ENCODE measurements around the gene FAT2. TPM values are rescaled to one million over a fixed set of nuclear protein-coding genes. Genes with fewer than 3 reads are reported as not detected.

FAT2 gene
- total RNA-seq, 1 experiment from 2014 or later = 1.4 TPM

DNA sequence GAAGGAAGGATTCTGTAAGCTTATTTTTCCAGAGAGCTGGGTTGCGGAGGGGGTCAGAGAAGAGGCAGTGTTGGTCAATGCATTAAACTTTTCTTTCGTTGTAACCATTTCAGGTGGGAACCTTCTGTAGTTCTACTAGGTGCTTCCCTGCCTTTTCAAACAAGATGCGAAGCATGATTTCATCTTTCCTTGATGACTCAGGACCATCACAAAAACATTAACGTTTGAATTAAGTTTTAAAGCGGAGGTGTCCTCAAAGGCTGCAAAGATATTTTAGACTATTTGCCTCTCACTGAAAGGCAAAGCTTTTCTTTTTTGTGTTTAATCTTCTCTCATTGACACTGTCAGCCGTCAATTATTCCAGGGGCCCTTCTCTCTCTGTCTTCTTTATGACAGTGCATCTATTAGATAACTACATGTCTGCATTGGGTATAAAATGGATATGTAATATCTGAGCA lies 26.3 kb upstream of the FAT2 start:
- DNase-seq (ENCODE audit: low read depth, low spot score) = no peak
- in situ Hi-C loops (cut with HindIII; ENCODE audit: low pct_unique_long_range_greater_than_20kb, low sequenced_read_pairs) = no loop called here

DNA sequence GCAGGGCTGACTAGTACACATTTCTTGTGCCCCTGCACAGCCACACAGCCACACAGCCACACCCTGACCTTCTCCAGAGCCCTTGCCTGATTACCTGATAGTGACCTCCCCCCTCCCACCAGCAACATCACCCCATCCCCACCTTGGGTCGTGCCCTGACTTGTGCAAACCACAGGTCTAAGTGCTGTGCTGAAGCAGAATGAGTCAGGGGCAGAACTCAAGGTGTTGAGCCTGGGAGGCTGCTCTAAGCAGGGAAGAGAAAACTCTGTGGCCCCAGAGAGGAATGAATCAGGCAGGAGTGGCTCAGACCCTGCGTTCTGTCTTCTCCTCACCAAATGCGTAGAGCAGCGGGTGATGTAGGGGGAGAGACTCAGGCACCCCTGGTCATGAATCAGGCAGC lies 24.3 kb upstream of the FAT2 start:
- in situ Hi-C loops (cut with HindIII; ENCODE audit: low pct_unique_long_range_greater_than_20kb, low sequenced_read_pairs) = no loop called here
- no peak for DNase-seq (ENCODE audit: low read depth, low spot score)

DNA sequence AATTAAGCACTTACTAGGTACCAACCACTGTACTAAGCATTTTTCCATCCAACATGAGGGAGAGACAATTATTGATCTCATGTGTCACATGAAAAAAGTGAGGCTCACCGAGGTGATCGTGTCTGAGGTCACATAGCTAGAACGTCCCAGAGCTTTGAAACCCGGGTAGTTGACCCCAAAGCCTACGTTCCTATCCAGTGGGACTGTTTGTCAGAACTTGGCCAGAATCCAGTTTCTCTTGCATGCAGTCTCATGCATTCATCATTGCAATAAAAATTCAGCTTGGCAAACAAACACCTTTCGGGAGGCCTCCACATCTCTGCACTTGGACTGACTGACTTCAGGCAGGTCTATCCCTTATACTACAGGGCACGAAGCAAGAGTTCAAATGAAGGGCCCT lies 23.4 kb upstream of the FAT2 start:
- in situ Hi-C loops (cut with HindIII; ENCODE audit: low pct_unique_long_range_greater_than_20kb, low sequenced_read_pairs) = no loop called here
- DNase-seq (ENCODE audit: low read depth, low spot score) = no peak

DNA sequence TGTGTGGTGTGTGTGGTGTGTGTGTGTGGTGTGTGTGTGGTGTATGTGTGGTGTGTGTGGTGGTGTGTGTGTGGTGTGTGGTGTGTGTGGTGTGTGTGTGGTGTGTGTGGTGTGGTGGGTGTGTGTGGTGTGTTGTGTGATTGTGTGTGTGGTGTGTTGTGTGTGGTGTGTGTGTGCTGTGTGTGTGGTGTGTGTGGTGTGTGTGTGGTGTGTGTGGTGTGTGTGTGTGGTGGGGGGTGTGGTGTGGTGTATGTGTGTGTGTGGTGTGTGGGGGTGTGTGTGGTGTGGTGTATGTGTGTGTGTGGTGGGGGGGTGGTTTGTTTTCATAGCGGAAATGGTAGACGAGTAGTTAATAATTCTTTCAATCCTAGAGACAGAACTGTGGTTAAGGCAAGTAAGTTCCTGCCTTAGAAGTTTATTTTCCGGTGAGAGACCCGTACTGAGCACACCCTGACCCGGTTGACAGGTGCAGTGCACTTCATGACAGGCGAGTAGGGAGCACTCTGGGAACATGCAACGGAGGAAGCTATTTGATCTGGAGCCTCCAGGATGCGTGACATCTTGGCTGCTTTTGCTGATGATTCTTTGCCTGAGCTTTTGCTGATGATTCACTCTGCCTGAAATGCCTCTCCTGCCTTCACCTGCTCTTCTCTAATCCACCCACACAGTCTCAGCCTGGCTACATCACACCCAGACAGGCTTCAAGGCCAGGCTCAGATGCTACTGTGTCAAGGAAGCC lies 21.7 kb upstream of the FAT2 start:
- no peak for DNase-seq (ENCODE audit: low read depth, low spot score)
- in situ Hi-C loops (cut with HindIII; ENCODE audit: low pct_unique_long_range_greater_than_20kb, low sequenced_read_pairs) = no loop called here

DNA sequence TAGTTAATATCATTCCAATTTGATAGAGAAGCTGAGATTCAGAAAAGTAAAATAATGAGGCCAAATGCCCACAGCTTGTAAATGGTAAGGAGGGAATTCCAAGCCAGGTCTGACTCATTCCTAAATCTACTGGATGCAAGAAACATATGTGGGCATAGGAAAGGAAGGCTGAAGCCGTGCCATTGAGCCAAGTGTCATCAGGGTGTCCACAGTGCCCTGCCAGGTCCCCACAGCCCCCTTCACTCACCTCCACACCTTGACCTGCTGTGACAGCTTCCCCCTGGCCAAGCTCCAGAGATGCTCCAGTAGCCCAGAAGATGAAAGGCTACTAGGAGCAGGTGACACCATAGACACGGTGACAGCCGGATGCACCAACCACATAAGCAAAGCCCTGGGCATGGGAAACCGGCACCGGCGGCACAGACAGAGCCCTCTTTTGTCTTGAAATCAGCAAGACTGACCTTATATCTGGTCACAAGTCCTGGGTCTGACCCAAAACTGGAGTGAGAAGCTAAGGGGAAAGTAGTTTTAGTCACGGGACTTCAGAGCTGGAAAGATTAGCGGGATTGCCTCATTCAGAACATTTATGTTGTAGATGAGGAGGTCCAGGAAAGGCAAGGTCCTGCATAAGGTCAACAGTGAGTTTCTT lies 20.1 kb upstream of the FAT2 start:
- in situ Hi-C loops (cut with HindIII; ENCODE audit: low pct_unique_long_range_greater_than_20kb, low sequenced_read_pairs) = no loop called here
- DNase-seq (ENCODE audit: low read depth, low spot score) = peak; percentile 96

DNA sequence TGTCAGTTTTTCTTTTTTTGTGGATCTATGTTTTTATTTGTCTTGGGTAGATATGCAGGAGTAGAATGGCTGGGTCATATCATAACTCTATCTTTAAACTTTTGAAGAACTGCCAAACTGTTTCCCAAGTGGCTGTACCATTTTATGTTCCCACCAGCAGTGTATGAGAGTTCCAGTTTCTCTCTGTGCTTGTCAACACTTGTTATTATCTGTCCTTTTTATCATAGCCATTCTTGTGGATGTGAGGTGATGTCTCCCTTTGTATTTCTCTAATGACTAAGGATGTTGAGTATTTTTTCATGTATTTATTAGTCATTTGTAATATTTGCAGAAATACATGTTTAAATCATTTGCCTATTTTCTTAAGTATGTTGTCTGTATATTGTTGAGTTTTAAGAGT lies 17.4 kb upstream of the FAT2 start:
- in situ Hi-C loops (cut with HindIII; ENCODE audit: low pct_unique_long_range_greater_than_20kb, low sequenced_read_pairs) = no loop called here
- no peak for DNase-seq (ENCODE audit: low read depth, low spot score)

DNA sequence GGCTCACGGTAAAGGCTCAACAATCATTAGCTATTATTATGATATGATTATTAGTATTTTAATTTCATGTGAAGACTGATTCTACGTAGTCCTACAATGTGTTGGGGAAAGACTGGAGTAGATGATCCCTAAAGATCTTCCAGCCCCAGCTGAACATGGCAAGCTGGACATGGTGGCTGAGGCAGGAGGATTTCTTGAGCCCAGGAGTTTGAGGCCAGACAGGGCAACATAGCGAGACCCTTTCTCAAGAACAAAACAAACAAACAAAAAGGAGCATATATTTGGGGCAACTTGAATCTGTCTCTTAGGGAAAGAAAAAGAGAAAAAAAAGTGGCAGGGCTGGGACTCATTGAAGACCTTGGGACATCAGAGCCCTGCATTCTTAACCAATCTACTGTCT lies 16.2 kb upstream of the FAT2 start:
- no peak for DNase-seq (ENCODE audit: low read depth, low spot score)
- in situ Hi-C loops (cut with HindIII; ENCODE audit: low pct_unique_long_range_greater_than_20kb, low sequenced_read_pairs) = no loop called here

DNA sequence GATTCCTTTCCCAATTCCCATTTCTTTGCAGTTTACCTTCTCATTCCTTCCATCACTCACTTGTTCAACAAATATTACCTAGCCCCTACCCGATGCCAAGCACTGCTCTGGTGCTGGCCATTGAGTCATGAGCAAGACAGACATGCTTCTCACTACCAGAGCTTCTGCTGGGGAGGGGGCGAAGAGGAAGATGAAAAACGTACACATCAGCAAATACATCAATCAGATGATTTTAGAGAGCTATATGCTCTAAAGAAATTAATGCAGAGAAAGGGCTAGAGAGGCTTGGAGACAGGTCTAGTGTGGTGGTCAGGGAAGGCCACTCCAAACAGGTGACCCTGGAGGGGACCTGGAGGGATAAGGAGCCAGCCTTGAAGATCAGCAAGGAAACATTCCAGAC lies 14.4 kb upstream of the FAT2 start:
- in situ Hi-C loops (cut with HindIII; ENCODE audit: low pct_unique_long_range_greater_than_20kb, low sequenced_read_pairs) = no loop called here
- DNase-seq (ENCODE audit: low read depth, low spot score) = no peak

DNA sequence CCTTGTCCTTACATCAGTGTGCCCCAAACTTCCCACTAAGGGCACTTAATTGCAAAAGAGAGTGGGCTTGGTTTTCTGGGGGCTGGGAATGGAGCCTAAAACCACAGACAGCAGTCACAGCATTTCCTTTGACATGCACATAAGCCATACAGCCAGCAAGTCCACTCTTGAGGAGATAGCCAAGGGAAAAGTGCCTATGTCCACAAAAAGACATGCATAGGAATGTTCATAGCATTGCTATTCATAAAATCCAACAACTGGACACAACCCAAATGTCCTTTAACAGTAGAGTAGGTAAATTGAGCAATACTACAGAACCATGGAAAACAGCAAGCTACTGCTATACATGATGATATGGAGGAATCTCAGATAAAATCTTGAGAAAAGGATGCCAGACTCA lies 11.7 kb upstream of the FAT2 start:
- in situ Hi-C loops (cut with HindIII; ENCODE audit: low pct_unique_long_range_greater_than_20kb, low sequenced_read_pairs) = no loop called here
- DNase-seq (ENCODE audit: low read depth, low spot score) = no peak

DNA sequence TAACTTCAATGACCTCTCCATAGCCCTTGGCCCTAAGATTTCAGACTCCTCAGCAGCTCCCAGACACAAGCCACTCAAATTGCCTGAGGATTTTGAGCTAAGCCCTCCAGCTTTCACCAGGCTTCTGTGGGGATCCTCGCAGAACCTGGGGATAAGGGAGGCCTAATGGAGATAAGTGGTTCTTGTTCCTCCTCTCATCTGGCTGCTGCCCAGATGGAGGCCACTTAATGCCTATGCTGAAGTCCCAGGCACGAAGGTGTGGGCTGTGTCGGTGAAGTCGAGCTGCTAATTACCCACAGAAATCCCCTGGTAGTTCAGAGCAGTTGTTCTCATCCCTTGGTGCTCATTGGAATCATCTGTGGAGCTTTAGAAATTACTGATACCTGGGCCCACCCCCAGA lies 10.3 kb upstream of the FAT2 start:
- in situ Hi-C loops (cut with HindIII; ENCODE audit: low pct_unique_long_range_greater_than_20kb, low sequenced_read_pairs) = no loop called here
- no peak for DNase-seq (ENCODE audit: low read depth, low spot score)

DNA sequence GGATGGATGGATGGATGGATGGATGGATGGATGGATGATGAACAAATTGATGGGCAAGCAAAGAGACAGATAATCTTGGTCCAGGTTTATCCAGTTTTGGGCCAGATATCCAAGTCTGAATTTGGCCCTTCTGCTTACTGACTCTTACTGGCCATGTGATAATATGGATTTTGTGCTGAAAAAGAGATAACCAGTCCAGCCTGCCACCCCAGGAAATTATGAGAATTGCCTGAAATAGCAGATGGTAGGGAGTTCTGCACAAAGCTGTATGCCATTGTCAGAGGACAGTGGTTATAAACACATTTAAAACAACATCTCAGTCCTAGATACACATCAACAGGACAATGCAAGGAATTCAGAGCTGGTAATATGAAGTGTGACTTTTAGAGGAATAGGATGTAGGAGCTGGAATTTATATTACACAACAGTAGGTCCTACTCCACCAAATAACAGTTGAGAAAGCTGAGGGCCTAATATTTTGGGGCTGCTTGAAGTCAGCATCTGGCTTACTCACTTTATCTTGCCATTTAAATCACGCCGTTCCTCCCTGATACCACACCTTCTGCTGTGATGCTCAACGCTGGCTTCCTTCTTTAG lies 9.0 kb upstream of the FAT2 start:
- in situ Hi-C loops (cut with HindIII; ENCODE audit: low pct_unique_long_range_greater_than_20kb, low sequenced_read_pairs) = no loop called here
- no peak for DNase-seq (ENCODE audit: low read depth, low spot score)

DNA sequence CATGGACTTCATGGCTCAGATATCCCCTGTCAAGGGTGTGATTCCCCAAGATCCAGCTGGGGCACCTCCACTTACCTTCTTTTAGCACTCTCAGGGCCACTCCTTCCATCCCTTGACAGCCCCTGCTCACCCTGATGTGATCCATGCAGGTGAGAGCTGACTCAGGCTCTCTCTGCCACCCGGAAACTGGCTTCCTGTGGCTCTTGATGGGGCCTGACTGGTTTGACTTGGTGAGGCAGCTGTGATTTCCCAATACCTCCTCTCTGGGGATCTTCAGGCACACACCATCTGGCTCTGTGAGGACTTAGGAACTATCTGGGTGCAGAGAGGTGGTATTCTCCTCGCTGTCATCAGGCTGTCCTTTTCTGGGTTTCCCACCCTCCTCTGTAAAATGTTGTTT lies 7.9 kb upstream of the FAT2 start:
- in situ Hi-C loops (cut with HindIII; ENCODE audit: low pct_unique_long_range_greater_than_20kb, low sequenced_read_pairs) = no loop called here
- DNase-seq (ENCODE audit: low read depth, low spot score) = no peak

DNA sequence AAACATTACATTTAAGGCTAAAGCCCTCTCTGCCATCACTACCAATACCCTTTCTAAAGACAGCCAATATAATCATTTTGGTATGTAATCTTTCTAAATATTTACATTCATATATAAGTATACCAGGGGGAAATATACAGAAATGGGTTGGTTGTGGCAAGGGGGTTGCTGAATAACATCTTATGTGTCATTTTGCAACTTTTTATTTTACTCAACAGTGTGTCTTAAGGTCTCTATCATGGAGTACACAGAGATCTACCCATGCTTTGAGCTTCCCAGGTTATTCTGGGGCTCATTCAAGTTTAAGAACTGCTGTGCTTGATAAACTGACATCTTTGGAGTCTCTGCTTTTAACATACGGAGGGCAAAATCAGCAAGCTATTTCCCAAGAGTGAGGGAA lies 7.4 kb upstream of the FAT2 start:
- in situ Hi-C loops (cut with HindIII; ENCODE audit: low pct_unique_long_range_greater_than_20kb, low sequenced_read_pairs) = no loop called here
- DNase-seq (ENCODE audit: low read depth, low spot score) = no peak

DNA sequence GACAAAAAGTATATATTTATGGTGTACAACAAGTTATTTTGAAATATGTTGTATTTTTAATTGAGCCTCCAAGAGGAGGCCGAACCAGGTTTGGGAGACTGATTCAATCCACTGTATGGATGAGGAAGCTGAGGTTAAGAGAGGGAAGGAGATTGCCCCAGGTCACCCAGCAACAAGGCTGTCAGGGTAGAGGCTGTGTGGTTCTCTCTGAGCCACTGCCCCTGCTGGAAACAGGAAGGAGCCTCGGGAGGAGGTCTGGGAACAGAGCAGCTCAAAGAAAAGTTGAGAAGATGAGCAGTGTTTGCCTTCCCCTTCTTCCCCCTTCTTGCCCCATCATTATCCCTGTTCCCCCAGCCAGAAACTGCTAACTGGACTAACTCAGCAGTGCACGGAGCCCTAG lies 6.6 kb upstream of the FAT2 start:
- DNase-seq (ENCODE audit: low read depth, low spot score) = no peak
- in situ Hi-C loops (cut with HindIII; ENCODE audit: low pct_unique_long_range_greater_than_20kb, low sequenced_read_pairs) = no loop called here

DNA sequence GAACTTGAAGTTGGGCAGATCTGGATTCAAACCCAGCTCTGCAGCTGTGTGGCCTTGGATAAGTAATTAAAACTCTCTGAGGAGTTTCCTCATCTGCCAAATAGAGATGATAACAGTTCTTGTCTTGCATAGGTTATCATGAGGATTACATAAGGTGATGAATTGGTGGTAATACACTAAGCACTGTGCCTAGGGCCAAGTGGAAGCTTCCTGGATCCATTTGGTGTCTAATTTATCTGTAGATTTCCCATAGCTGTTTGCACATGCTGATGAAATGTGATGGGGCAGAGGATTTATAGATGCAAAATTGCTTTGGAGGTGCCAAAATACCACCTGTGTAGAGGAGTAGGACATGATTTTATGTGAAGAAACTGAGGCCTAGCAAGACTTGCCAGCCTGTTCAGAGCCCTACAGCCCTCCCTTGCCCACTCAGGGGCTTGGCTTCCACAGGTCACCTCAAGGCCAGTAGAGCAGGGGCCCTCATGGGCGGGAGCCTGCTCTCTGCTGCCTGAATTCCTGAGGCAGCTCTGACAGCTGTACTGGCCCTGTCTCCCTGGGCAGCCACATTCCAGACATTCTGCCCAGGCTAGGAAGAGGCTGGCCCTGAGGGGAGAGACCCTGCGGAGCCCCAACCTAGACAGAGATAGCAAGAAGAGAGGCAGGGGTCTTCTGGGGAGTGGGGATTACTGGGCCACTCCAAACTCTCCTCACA lies 5.9 kb upstream of the FAT2 start:
- DNase-seq (ENCODE audit: low read depth, low spot score) = no peak
- in situ Hi-C loops (cut with HindIII; ENCODE audit: low pct_unique_long_range_greater_than_20kb, low sequenced_read_pairs) = no loop called here

DNA sequence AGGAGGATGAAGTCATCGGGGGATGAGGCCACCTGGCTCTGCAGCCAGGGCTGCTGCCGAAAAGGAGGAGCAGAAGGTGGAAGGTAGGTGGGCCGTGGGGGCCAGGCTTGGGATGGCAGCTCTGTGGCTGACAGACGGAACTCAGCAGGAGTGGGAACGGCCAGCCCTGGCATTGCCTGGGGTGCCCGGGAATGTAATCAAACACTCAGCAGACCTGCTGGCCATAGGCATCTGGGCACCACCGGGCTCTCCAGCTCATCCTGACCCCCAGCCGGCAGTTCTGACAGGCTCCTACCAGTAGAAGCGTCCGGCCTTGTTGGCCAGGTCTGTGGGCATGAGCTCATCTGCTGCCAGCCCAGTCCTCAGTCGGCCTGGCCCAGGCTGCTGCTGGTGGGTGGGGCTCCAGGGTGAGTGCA lies 4.3 kb upstream of the FAT2 start:
- no peak for DNase-seq (ENCODE audit: low read depth, low spot score)
- in situ Hi-C loops (cut with HindIII; ENCODE audit: low pct_unique_long_range_greater_than_20kb, low sequenced_read_pairs) = no loop called here

DNA sequence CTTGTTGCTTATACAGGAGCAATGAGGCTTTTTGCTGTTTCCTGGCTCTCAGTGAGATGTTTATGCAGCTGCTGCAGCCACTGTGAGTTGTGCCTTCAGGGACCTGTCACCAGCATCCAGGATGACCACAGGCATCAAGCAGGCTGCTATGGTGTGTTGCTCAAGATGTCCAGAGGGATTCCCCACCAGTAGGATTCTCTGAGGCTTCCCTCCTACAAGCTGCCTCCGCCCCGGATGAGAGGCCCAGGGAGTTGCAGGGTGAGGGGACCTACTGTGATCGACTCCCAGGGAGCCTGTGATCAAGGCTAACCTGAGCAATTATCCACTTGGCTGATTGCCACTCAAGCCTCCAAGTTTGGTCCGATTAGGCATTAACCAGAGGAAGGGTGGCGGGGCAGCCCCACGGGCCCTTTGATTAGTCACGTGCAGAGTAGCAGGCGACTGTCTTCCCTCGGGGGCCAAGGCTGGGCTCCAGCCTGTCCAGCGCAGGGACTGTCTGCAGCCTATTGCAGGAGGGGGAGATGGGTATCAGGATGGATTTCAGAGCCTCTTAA lies 1.8 kb upstream of the FAT2 start:
- no peak for DNase-seq (ENCODE audit: low read depth, low spot score)
- in situ Hi-C loops (cut with HindIII; ENCODE audit: low pct_unique_long_range_greater_than_20kb, low sequenced_read_pairs) = no loop called here

DNA sequence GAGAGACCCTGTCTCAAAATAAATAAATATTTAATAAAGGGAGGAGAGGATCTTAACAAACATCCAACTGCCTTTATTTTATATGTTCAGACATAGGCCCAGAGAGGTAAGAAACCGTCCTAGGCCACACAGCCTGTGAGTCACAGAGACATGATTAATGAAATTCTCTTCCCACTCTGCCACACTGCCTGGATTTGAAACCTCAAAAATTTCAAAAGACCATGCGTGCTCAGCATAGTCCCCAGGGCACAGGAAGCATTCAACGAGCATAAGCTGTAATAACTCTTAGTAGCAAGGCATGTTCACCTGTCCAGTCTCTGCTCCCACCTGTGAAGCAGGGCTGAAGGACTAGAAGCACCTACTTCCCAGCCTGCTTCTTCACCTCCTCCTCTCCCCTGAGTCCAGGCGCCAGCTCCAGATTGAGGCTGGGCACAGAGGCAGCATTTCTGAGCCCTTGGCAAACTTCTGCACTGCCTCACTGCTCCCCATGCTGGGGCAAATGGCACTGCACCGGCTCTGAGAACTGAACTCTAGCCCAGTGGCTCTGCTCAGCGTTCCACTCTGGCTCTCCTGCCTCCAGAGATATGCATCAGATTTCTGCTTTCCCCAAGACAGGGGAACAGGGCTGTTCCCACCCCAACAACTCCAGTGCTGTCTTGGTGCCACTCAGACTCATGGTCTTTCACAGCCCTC lies 1.1 kb downstream of the FAT2 start:
- in situ Hi-C loops (cut with HindIII; ENCODE audit: low pct_unique_long_range_greater_than_20kb, low sequenced_read_pairs) = no loop called here
- no peak for DNase-seq (ENCODE audit: low read depth, low spot score)

Data from SK-MEL-5 (cell line).